HEK293T (cell line): ENCODE data around the gene NRP1.

Experiments
- BHLHE40 ChIP-seq: fragments of 450-650 bp; IDR thresholded peaks from 2 replicates; pipeline ENCODE4 v1.6.1; 2016; ENCODE audit warnings: mild to moderate bottlenecking, moderate library complexity, borderline replicate concordance
- NFRKB ChIP-seq: fragments of 450-650 bp; IDR thresholded peaks from 2 replicates; pipeline ENCODE4 v1.6.1; 2016; ENCODE audit warnings: mild to moderate bottlenecking, moderate library complexity
- SP1 ChIP-seq: fragments of 450-650 bp; IDR thresholded peaks from 2 replicates; pipeline ENCODE4 v1.6.1; 2017
- ZNF384 ChIP-seq: fragments of 450-650 bp; IDR thresholded peaks from 2 replicates; pipeline ENCODE4 v1.6.1; 2016
- TF ChIP-seq, protein P1 (sequence below): fragments of 450-650 bp; IDR thresholded peaks from 2 replicates; pipeline ENCODE4 v1.6.1; 2016

DNA sequence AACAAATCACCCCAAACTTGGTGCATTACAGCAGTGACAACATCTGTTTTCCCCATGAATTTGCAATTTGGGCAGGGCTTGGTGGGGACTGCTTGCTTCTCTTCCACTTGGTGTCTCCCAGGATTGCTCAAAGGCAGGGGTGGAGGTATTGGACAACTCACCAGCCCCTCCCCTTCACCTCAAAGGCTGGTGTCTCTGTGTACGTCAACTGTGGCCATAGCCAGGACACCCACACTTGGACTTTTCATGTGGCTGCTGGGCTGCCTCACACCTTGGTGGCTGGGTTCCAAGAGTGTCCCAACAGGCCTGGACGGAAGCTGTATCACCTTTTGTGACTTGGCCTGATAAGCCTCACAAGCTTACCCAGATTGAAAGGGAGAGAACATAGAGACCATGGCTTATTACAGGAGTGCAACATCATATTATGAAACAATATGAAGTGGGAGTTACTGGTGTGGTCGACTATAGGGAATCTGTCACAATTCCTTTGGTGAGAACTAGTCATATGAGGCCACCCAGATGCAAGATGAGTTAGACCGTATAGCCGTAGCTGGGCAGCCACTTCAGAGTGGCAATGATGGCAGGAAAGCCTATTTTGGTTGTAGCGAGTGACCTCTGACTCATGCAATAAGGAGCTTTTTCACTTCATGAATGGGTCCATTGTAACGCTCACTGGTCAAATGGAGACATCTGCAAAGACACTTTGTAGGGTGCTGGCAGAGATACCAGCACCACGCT, 188.8 kb downstream of the NRP1 start:
- TF ChIP-seq, protein P1, sequence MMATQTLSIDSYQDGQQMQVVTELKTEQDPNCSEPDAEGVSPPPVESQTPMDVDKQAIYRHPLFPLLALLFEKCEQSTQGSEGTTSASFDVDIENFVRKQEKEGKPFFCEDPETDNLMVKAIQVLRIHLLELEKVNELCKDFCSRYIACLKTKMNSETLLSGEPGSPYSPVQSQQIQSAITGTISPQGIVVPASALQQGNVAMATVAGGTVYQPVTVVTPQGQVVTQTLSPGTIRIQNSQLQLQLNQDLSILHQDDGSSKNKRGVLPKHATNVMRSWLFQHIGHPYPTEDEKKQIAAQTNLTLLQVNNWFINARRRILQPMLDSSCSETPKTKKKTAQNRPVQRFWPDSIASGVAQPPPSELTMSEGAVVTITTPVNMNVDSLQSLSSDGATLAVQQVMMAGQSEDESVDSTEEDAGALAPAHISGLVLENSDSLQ: no peak
- TF ChIP-seq SP1: no peak
- no peak for TF ChIP-seq NFRKB
- TF ChIP-seq BHLHE40: no peak
- TF ChIP-seq ZNF384: no peak
